ENCODE results near the gene ADAT3. TPM values are rescaled to one million over a fixed set of nuclear protein-coding genes. Genes with fewer than 3 reads are reported as not detected.

ADAT3 gene
- total RNA-seq, 2 experiments from 2014 or later = 7.6 to 9.3 TPM

DNA sequence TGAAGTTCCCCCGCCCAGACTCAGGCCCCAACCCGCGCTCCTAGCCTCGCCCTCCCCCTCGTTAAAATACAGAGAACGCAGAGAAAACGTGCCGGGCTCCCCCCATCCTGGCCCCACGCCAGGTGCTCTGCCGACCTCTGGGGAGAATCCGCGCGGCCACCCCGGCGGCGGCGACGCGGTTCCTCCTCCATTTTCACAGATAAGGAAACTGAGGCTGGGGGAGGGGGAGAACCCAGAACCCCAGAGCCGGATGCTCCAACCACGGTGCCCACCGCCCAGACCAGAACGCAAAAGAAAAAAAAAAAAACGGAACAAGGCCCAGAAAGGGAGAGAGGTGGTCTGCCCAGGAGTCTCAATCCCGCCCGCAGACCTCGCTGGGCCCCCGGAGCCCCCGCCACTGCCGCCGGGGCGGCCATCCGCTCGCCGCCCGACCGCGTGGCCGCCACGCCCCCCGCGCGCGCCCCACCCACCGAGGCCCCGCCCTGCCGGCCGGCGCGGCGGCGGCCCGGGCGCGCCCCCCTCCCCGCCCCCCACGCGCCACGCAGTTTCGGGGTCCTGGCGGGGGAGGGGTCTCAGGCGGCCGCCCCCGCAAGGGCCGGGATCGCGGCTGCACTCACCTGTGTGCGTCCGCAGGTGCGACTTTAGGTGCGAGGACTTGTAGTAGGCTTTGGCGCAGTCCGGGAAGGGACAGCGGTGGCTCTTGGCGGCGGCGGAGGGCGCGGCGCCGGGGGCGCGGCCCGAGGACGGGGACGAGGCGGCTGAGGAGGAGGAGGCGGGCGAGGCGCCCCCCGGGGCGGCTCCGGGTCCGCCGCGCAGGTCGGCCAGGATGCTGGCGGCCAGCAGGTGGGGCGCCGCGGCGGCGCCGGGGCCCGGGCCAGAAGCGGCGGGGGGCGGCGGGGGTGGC is 42.5 kb upstream of the ADAT3 start:
- no peaks in the 10 kb centered on the region for H3K27me3 Mint-ChIP-seq
- peak overlapping the region; percentile 93 for H3K27ac Mint-ChIP-seq
- ATAC-seq (ENCODE audit: low read depth) = no peak
- peak overlapping the region; percentile 96 for H3K4me3 Mint-ChIP-seq
- H3K9me3 Mint-ChIP-seq = no peaks in the 10 kb centered on the region
- POLR2A ChIA-PET = no interaction called here
- peaks cover 14% of the 10 kb centered on the region for H3K4me1 Mint-ChIP-seq
- no peaks in the 10 kb centered on the region for H3K36me3 Mint-ChIP-seq
- DNase-seq = peak; percentile 82

DNA sequence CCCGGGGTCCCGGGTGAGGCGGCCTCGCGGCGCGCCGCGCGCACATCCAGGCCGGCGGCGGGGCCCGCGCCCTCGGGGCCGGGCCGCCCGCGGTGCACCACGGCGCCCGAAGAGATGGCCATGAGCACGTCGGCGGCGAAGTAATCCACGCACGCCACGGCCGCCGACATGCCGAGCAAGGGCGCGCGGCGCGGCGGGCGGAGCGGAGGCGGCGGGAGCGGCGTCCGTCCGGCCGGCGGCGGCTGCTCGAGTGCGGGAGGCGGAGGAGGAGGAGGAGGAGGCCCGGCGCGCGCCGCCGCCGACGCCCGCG is 41.9 kb upstream of the ADAT3 start, which contains the start of gene KLF16:
Gene KLF16 (minus strand): TSS at position 252 of the 310 bp plus-strand sequence. CDS start 82 bp downstream, at position 170.
- H3K4me1 Mint-ChIP-seq = peaks cover 15% of the 10 kb centered on the region

GRCh38 chr19:1863638-1864479 is 41.3 kb upstream of the ADAT3 start:
- peaks cover 18% of the 10 kb centered on the region for H3K4me1 Mint-ChIP-seq
- H3K9me3 Mint-ChIP-seq = no peaks in the 10 kb centered on the region

More for the DNA sequence above, 41.9 kb upstream of the ADAT3 start, which contains the start of gene KLF16:
- H3K9me3 Mint-ChIP-seq = no peaks in the 10 kb centered on the region
- no peak for DNase-seq
- H3K36me3 Mint-ChIP-seq = no peaks in the 10 kb centered on the region
- peak within 1 kb of the TSS; percentile 93 for H3K27ac Mint-ChIP-seq
- POLR2A ChIA-PET = no interaction called here
- peak within 1 kb of the TSS; percentile 96 for H3K4me3 Mint-ChIP-seq
- ATAC-seq (ENCODE audit: low read depth) = no peak
- H3K27me3 Mint-ChIP-seq = no peaks in the 10 kb centered on the region

GRCh38 chr19:1864480-1865171 is 40.6 kb upstream of the ADAT3 start:
- ATAC-seq (ENCODE audit: low read depth) (peak; percentile 23), DNase-seq (peak; percentile 80)
- POLR2A ChIA-PET = interaction anchor here (0.6 to 2.1 kb wide), 15 partner anchors 8 to 463 kb away, joined by 3 to 18 read pairs (median 5); partner anchors contain the start of genes ADAT3 and SCAMP4
- peak overlapping the region; percentile 82 for H3K27ac Mint-ChIP-seq
- H3K9me3 Mint-ChIP-seq = no peaks in the 10 kb centered on the region
- H3K36me3 Mint-ChIP-seq = no peaks in the 10 kb centered on the region
- H3K27me3 Mint-ChIP-seq = no peaks in the 10 kb centered on the region
- H3K4me1 Mint-ChIP-seq = peaks cover 17% of the 10 kb centered on the region
- H3K4me3 Mint-ChIP-seq = peak overlapping the region; percentile 82

More at GRCh38 chr19:1863638-1864479, 41.3 kb upstream of the ADAT3 start:
- H3K27me3 Mint-ChIP-seq = no peaks in the 10 kb centered on the region
- H3K27ac Mint-ChIP-seq = peak overlapping the region; percentile 82
- ATAC-seq (ENCODE audit: low read depth) (peak; percentile 73), DNase-seq (peak; percentile 97)
- no peaks in the 10 kb centered on the region for H3K36me3 Mint-ChIP-seq
- H3K4me3 Mint-ChIP-seq = peak overlapping the region; percentile 82
- POLR2A ChIA-PET = interaction anchor here (0.6 to 2.1 kb wide), 15 partner anchors 8 to 464 kb away, joined by 3 to 18 read pairs (median 5); partner anchors contain the start of genes ADAT3 and SCAMP4

GRCh38 chr19:1865172-1866010 is 39.8 kb upstream of the ADAT3 start:
- Mint-ChIP-seq H3K27ac (peak overlapping the region; percentile 73), H3K4me3 (peak overlapping the region; percentile 82), H3K27me3 (no peaks in the 10 kb centered on the region), H3K9me3 (no peaks in the 10 kb centered on the region), H3K4me1 (peaks cover 18% of the 10 kb centered on the region), H3K36me3 (peaks cover under 1% of the 10 kb centered on the region)
- DNase-seq = no peak
- ATAC-seq (ENCODE audit: low read depth) = no peak
- POLR2A ChIA-PET = interaction anchor here (0.8 to 2.1 kb wide), 10 partner anchors 8 to 462 kb away, joined by 3 to 18 read pairs (median 6); no protein-coding TSS in a partner anchor

DNA sequence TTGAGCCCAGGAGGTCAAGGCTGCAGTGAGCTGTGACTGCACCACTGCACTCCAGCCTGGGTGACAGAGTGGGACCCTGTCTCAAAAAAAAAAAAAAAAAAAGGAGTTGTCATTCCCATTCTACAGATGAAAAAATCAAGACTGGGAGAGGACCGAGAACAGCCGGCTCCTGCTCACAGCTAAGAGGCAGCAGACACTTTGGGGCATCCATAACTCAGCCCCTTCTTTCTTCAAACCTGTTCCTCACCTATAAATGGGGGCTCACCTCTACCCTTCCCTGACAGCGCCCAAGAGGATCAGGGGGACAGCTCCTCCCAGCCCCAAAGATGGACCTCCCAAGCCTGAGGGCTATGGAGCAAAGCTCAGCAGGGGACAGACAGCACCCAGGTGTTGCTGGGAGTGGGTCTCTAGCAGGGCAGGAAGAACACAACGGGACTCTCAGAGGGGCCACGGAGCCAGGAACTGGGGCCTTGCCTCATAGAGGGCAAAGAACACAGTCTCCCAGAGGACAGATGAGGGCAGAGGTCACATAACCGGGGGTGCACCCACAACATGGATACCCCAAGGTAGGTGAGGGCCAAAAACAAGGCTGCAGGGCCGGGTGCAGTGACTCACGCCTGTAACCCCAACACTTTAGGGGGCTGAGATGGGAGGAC is 38.4 kb upstream of the ADAT3 start:
- Mint-ChIP-seq H3K4me1 (peaks cover 12% of the 10 kb centered on the region), H3K4me3 (no peak overlapping the region), H3K27ac (no peak overlapping the region), H3K27me3 (no peaks in the 10 kb centered on the region), H3K36me3 (peaks cover 2% of the 10 kb centered on the region), H3K9me3 (no peaks in the 10 kb centered on the region)
- POLR2A ChIA-PET = interaction anchor here (0.6 to 1.5 kb wide), 3 partner anchors 9 to 592 kb away, joined by 3 to 10 read pairs (median 3); partner anchors contain the start of gene FAM174C
- DNase-seq = no peak
- no peak for ATAC-seq (ENCODE audit: low read depth)

- H3K27ac Mint-ChIP-seq = peak overlapping the region; percentile 15
- DNase-seq (no peak), ATAC-seq (ENCODE audit: low read depth) (no peak)
Measured at GRCh38 chr19:1867349-1867724, 37.9 kb upstream of the ADAT3 start.

GRCh38 chr19:1868971-1869370 is 36.2 kb upstream of the ADAT3 start:
- H3K27me3 Mint-ChIP-seq = no peaks in the 10 kb centered on the region
- no peak overlapping the region for H3K27ac Mint-ChIP-seq
- ATAC-seq (ENCODE audit: low read depth) = no peak
- H3K36me3 Mint-ChIP-seq = peaks cover 4% of the 10 kb centered on the region
- POLR2A ChIA-PET = interaction anchor here (0.7 to 1.3 kb wide), 4 partner anchors 12 to 77 kb away, joined by 3 to 6 read pairs (median 4); no protein-coding TSS in a partner anchor
- H3K4me1 Mint-ChIP-seq = peaks cover 14% of the 10 kb centered on the region
- H3K4me3 Mint-ChIP-seq = no peak overlapping the region
- no peaks in the 10 kb centered on the region for H3K9me3 Mint-ChIP-seq
- no peak for DNase-seq

More at GRCh38 chr19:1867349-1867724, 37.9 kb upstream of the ADAT3 start:
- H3K36me3 Mint-ChIP-seq = peaks cover 2% of the 10 kb centered on the region
- no peak overlapping the region for H3K4me3 Mint-ChIP-seq
- H3K9me3 Mint-ChIP-seq = no peaks in the 10 kb centered on the region
- peaks cover 11% of the 10 kb centered on the region for H3K4me1 Mint-ChIP-seq
- no peaks in the 10 kb centered on the region for H3K27me3 Mint-ChIP-seq
- POLR2A ChIA-PET = interaction anchor here (0.8 to 1.5 kb wide), 2 partner anchors 8 to 15 kb away, joined by 3 to 10 read pairs; no protein-coding TSS in a partner anchor

- DNase-seq (no peak), ATAC-seq (ENCODE audit: low read depth) (no peak)
- Mint-ChIP-seq H3K36me3 (peaks cover 10% of the 10 kb centered on the region), H3K9me3 (no peaks in the 10 kb centered on the region), H3K4me1 (peaks cover 25% of the 10 kb centered on the region), H3K27ac (no peak overlapping the region), H3K4me3 (no peak overlapping the region), H3K27me3 (no peaks in the 10 kb centered on the region)
- POLR2A ChIA-PET = interaction anchor here (1.4 to 1.6 kb wide), 2 partner anchors 11 to 26 kb away, joined by 4 to 5 read pairs; no protein-coding TSS in a partner anchor
Measured at GRCh38 chr19:1871140-1871597, 34.0 kb upstream of the ADAT3 start.

DNA sequence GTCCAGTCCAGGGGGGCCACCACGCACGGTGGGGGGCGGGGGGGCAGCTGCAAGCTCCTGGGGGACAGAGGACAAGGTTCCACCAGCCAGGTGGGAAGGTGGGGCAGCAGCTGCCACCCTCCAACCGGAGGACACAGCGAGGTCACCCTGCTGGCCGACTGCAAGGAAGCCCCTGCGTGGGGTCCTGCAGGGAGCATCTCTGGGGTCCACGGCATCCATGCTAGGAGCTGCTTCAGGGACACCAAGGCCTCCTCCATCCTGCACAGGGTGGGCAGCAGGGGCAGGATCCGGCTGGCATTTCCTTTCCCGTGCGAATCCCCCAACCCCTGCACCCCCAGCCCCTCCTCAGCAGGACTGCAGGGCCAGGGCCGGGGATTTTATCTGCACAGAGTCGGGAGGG is 33.6 kb upstream of the ADAT3 start:
- H3K4me1 Mint-ChIP-seq = peaks cover 29% of the 10 kb centered on the region
- peaks cover 10% of the 10 kb centered on the region for H3K36me3 Mint-ChIP-seq
- H3K27me3 Mint-ChIP-seq = no peaks in the 10 kb centered on the region
- H3K9me3 Mint-ChIP-seq = no peaks in the 10 kb centered on the region
- ATAC-seq (ENCODE audit: low read depth) = no peak
- H3K27ac Mint-ChIP-seq = no peak overlapping the region
- no peak for DNase-seq
- no peak overlapping the region for H3K4me3 Mint-ChIP-seq
- POLR2A ChIA-PET = interaction anchor here (0.6 to 1.6 kb wide), 3 partner anchors 11 to 39 kb away, joined by 4 to 5 read pairs (median 5); no protein-coding TSS in a partner anchor

DNA sequence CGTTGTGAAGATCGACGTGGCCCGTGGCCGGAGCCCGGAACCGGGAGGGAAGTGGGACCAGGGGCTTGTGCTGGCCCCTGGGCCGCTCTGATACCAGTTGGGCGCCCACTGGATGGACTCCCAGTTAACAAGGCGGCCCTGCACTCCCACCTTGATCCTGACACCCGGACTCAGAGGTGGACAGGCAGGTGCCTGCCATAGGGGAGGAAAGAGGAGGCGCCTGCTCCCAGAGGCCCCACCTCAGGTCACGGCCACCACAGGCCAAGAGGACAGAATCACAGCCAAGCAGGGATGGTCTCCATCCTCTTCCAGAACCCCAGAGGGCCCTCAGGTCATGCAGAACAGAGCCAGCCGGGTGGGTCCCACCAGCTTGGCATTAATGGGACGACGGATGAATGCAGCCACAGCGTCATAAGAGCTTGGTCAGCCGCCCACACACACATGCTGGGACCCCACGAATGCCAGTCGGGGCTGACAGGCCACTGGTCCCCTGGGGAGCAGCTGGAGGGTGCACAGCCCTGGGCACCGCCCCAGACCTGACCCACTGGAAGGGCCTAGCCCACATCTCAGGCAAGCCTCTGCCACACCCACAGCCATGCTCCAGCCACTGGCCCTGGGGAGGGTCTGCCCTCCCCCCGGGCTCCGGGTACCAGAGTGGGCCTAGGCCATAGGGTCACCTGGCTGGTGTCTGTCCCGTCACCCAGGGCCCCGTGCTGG is 32.2 kb upstream of the ADAT3 start:
- no peaks in the 10 kb centered on the region for H3K27me3 Mint-ChIP-seq
- peak overlapping the region; percentile 22 for H3K4me3 Mint-ChIP-seq
- peaks cover 27% of the 10 kb centered on the region for H3K4me1 Mint-ChIP-seq
- DNase-seq (no peak), ATAC-seq (ENCODE audit: low read depth) (no peak)
- H3K36me3 Mint-ChIP-seq = peaks cover 10% of the 10 kb centered on the region
- no peak overlapping the region for H3K27ac Mint-ChIP-seq
- POLR2A ChIA-PET = interaction anchor here (1.4 kb wide), 2 partner anchors 8 to 25 kb away, joined by 4 to 5 read pairs; no protein-coding TSS in a partner anchor
- H3K9me3 Mint-ChIP-seq = no peaks in the 10 kb centered on the region

Measured in activated naive CD8-positive, alpha-beta T cell treated with anti-CD3 and anti-CD28 coated beads, Interleukin-2, amount 10 ng/mL, durations not matched to agents 7 days and 5 days (primary cell).